Measurements from ENCODE around the gene ENOX1. TPM values are rescaled to one million over a fixed set of nuclear protein-coding genes. Genes with fewer than 3 reads are reported as not detected.

Gene ENOX1
- total and polyA plus RNA-seq, 4 donors: 0.33 to 7.7 (median 1.1) TPM

DNA sequence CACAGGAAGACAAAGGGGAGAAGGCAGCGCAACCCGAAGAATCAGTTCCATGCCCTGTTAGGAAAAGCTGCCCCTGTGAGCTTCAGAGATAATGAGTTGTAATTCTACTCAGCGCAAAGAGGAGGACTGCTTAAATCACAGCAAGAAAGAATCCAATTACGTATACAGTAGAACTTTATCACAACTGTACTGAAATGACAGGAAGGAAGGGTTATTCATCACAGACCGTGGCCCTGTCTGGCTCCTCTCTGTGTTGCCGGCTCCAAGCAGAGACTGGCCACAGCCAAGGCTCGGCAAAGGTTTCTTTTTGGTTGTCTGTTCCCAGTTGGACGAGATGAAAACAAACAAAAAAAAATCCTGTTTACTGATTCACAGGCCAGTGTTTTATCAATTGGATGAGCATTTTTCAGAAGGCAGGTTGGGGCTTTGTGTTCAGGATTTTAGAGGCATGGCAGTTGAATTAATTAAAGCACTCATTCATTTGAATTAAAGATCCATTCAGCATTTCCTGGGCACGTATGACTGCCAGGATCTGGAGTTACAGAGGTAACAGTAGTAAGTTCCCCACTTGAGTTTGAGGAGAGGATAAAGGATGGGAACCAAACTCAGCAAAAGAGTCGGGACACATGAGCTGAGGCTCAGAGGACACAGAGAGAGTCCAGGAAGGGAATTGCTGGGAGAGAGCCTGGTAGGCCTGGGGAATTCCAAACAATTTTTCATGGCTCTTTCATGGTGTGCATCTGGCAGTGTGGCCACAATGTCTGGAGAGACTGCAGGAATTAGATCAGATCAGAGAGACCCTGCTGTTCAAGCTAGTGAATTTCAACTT is 422.3 kb downstream of the ENOX1 start:
- H3K27ac ChIP-seq (ENCODE audit: low read depth in 1 of 2, low read length in 1 of 2): peak overlapping the region in 1 of 2 donors; percentile 45
- no peaks in the 10 kb centered on the region for H3K36me3 ChIP-seq (ENCODE audit: control insufficient read depth in 4 of 4, insufficient read depth in 4 of 4, low read length in 4 of 4)
- peaks cover 0 to 16% (median 11%) of the 10 kb centered on the region in 5 donors for H3K4me1 ChIP-seq (ENCODE audit: control insufficient read depth in 5 of 5, insufficient read depth in 5 of 5, low read length in 5 of 5)
- ATAC-seq (ENCODE audit: insufficient read depth, low FRiP score): no peak
- TF ChIP-seq, protein P1, sequence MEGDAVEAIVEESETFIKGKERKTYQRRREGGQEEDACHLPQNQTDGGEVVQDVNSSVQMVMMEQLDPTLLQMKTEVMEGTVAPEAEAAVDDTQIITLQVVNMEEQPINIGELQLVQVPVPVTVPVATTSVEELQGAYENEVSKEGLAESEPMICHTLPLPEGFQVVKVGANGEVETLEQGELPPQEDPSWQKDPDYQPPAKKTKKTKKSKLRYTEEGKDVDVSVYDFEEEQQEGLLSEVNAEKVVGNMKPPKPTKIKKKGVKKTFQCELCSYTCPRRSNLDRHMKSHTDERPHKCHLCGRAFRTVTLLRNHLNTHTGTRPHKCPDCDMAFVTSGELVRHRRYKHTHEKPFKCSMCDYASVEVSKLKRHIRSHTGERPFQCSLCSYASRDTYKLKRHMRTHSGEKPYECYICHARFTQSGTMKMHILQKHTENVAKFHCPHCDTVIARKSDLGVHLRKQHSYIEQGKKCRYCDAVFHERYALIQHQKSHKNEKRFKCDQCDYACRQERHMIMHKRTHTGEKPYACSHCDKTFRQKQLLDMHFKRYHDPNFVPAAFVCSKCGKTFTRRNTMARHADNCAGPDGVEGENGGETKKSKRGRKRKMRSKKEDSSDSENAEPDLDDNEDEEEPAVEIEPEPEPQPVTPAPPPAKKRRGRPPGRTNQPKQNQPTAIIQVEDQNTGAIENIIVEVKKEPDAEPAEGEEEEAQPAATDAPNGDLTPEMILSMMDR (IDR thresholded peaks at IDR 0.05; ENCODE audit: control extremely low read depth, extremely low read depth): no peak
- H3K4me3 ChIP-seq: no peak overlapping the region
- no peaks in the 10 kb centered on the region for H3K9me3 ChIP-seq (ENCODE audit: control insufficient read depth in 4 of 4, insufficient read depth in 3 of 4, low read length in 3 of 4)
- H3K27me3 ChIP-seq (ENCODE audit: control insufficient read depth in 3 of 3, insufficient read depth in 3 of 3, low read length in 2 of 3): no peaks in the 10 kb centered on the region
- WGBS, 2 donors: 45 to 46% methylated on average over 10 of the region's 10 CpGs
- H3K9ac ChIP-seq (ENCODE audit: insufficient read depth in 1 of 2, low read length in 2 of 2): no peak overlapping the region
- DNase-seq: peak in 1 of 3 donors; percentile 51

DNA sequence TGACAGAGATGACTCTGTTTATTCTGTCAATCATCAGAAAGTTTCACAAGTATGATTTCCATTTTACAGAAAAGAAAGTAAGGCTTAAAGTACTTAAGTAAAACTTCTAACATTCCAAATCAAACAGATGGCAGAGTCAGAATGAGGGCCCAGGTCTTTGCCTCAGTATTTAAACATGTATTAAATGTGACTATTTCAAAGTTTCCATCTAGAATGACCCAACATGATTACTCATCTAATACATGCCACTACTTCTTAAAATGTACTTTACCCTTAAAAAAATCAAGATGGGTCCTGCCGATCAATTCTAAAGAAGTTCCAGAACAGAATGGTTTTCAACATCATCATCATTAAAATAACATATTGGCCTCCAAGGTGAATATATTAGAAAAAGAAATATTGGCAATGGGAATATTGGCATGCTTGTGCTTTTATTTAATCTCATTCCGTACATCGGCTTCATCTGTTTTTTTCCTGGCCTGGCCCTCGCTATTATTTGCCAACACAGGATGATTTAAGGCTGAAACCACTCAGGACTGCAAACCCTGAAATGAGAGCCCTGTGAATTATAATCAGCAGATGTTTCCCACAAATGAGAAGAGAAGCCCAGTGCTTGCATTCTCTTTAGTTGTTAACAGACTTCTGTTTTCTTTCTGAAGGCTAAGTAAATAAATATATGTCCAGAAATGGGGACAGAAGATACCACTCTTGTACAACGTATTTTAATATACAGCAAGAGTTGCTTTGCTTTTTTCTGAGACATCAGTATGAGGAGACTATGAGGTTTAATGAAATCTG is 423.4 kb downstream of the ENOX1 start:
- 73 to 76% methylated on average over 5 of the region's 5 CpGs for WGBS, 2 donors
- DNase-seq (peak in 2 of 3 donors; percentile 32 to 45), ATAC-seq (ENCODE audit: insufficient read depth, low FRiP score) (no peak)
- H3K27me3 ChIP-seq (ENCODE audit: control insufficient read depth in 3 of 3, insufficient read depth in 3 of 3, low read length in 2 of 3): no peaks in the 10 kb centered on the region
- TF ChIP-seq, protein P1 (IDR thresholded peaks at IDR 0.05; ENCODE audit: control extremely low read depth, extremely low read depth): no peak
- H3K9ac ChIP-seq (ENCODE audit: insufficient read depth in 1 of 2, low read length in 2 of 2): no peak overlapping the region
- no peaks in the 10 kb centered on the region for H3K9me3 ChIP-seq (ENCODE audit: control insufficient read depth in 4 of 4, insufficient read depth in 3 of 4, low read length in 3 of 4)
- H3K4me3 ChIP-seq: no peak overlapping the region
- H3K4me1 ChIP-seq (ENCODE audit: control insufficient read depth in 5 of 5, insufficient read depth in 5 of 5, low read length in 5 of 5): peaks cover 0 to 16% (median 10%) of the 10 kb centered on the region in 5 donors
- no peaks in the 10 kb centered on the region for H3K36me3 ChIP-seq (ENCODE audit: control insufficient read depth in 4 of 4, insufficient read depth in 4 of 4, low read length in 4 of 4)
- H3K27ac ChIP-seq (ENCODE audit: low read depth in 1 of 2, low read length in 1 of 2): no peak overlapping the region

DNA sequence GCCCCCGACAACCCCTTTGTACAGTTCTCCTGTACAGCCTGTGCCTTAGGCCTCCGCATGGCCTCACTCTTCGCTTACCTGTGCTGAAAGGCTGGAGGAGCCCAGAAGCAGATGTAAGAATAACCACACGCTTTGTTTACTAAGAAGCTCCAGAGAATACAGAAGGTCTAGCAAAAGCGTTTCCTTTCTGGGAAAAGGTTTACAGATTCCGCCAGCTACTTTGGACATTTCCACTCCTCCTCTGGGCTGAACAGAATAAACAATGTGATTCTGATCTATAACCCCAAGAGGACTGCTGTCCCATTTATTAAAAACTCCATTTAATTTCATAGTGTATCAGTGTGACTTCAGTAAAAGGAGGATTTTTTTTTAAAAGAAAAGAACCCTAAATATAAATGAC is 424.2 kb downstream of the ENOX1 start:
- Histone ChIP-seq H3K27ac (ENCODE audit: low read depth in 1 of 2, low read length in 1 of 2) (no peak overlapping the region), H3K4me3 (no peak overlapping the region), H3K4me1 (ENCODE audit: control insufficient read depth in 5 of 5, insufficient read depth in 5 of 5, low read length in 5 of 5) (peaks cover under 1 to 16% (median 6%) of the 10 kb centered on the region in 5 donors), H3K27me3 (ENCODE audit: control insufficient read depth in 3 of 3, insufficient read depth in 3 of 3, low read length in 2 of 3) (no peaks in the 10 kb centered on the region), H3K9me3 (ENCODE audit: control insufficient read depth in 4 of 4, insufficient read depth in 3 of 4, low read length in 3 of 4) (no peaks in the 10 kb centered on the region), H3K36me3 (ENCODE audit: control insufficient read depth in 4 of 4, insufficient read depth in 4 of 4, low read length in 4 of 4) (no peaks in the 10 kb centered on the region), H3K9ac (ENCODE audit: insufficient read depth in 1 of 2, low read length in 2 of 2) (no peak overlapping the region)
- DNase-seq (no peak), ATAC-seq (ENCODE audit: insufficient read depth, low FRiP score) (no peak)
- WGBS, 2 donors: 88 to 89% methylated on average over 6 of the region's 6 CpGs
- TF ChIP-seq, protein P1 (IDR thresholded peaks at IDR 0.05; ENCODE audit: control extremely low read depth, extremely low read depth): no peak
